Adipocyte (in vitro differentiated cells): Measurements from ENCODE around the gene SLCO3A1.
A peak's percentile ranks its signal among the peaks of the same experiment; 100 is the strongest.
"Not testable (repeated sequence)": the region's sequence is repeated elsewhere in the genome, so short reads cannot be mapped to it uniquely, and the experiment has no call there.

Experiments used
- DNase-seq: peaks from one replicate; pipeline ENCODE4 v3.0.0-alpha.2; 2015; ENCODE audit warnings: low read depth
- H3K27me3 ChIP-seq: replicated peaks from 2 replicates; pipeline ENCODE4 v1.7.0; 2013; ENCODE audit warnings: mild to moderate bottlenecking, low read length, moderate library complexity; ENCODE audit not compliant: control insufficient read depth, insufficient read depth
- H3K36me3 ChIP-seq: 2 replicates; pipeline ENCODE4 v1.7.0; 2013; ENCODE audit warnings: low read length, mild to moderate bottlenecking, moderate library complexity; ENCODE audit not compliant: control insufficient read depth, insufficient read depth, severe bottlenecking
- H3K4me1 ChIP-seq: 2 replicates; pipeline ENCODE4 v1.7.0; 2013; ENCODE audit warnings: mild to moderate bottlenecking, low read length, moderate library complexity; ENCODE audit not compliant: control insufficient read depth, insufficient read depth
- H3K4me3 ChIP-seq: 2 replicates; pipeline ENCODE4 v1.7.0; 2013; ENCODE audit warnings: mild to moderate bottlenecking, low read length, moderate library complexity
- H3K9ac ChIP-seq: 2 replicates; pipeline ENCODE4 v1.7.0; 2013; ENCODE audit warnings: mild to moderate bottlenecking, low read length, moderate library complexity
- H3K9me3 ChIP-seq: 2 replicates; pipeline ENCODE4 v1.7.0; 2013; ENCODE audit warnings: mild to moderate bottlenecking, low read length, moderate library complexity; ENCODE audit not compliant: control insufficient read depth

SLCO3A1 gene

DNA sequence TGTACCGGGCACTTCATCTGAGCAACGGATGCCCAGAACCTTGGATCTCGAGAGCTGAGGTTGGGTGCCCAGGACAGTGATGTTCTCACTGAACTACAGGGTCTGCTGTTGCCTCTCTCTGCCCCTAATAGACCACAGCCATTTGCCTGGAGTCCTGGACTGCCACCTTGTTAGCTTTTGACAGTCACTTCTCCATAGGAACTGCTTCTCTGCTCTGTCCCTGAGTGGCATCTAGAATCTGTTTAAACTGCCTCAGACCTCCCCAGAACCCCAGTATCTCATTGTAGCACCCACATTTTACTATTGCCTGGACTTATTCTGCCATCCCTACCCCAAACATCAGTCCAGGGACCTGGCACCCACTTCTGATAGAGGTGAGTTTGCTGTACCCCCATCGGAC lies 194.4 kb downstream of the SLCO3A1 start:
- no peak for DNase-seq

DNA sequence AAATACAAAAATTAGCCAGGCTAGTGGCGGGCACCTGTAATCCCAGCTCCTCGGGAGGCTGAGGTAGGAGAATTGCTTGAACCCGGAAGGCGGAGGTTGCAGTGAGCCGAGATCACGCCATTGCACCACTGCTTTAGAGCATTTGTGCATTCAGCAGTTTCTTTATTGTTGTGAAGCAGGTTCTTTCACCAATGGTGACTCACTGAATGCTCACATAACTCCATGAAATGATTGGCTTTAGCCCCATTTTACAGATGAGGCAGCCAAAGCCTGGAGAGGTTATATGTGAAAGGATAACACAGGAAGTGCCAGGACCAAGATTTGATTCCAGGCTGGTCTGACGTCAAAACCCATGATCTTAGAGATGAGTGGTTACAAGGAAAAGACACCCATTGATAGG lies 195.2 kb downstream of the SLCO3A1 start:
- H3K27me3 ChIP-seq: no peaks in the 10 kb centered on the region
- H3K9me3 ChIP-seq: no peaks in the 10 kb centered on the region
- no peak overlapping the region for H3K9ac ChIP-seq
- DNase-seq: no peak
- no peaks in the 10 kb centered on the region for H3K36me3 ChIP-seq
- H3K4me1 ChIP-seq: no peaks in the 10 kb centered on the region
- no peak overlapping the region for H3K4me3 ChIP-seq

More for the DNA sequence above, 194.4 kb downstream of the SLCO3A1 start:
- Histone ChIP-seq H3K27me3 (no peaks in the 10 kb centered on the region), H3K36me3 (no peaks in the 10 kb centered on the region), H3K4me1 (no peaks in the 10 kb centered on the region), H3K4me3 (no peak overlapping the region), H3K9ac (no peak overlapping the region), H3K9me3 (no peaks in the 10 kb centered on the region)

DNA sequence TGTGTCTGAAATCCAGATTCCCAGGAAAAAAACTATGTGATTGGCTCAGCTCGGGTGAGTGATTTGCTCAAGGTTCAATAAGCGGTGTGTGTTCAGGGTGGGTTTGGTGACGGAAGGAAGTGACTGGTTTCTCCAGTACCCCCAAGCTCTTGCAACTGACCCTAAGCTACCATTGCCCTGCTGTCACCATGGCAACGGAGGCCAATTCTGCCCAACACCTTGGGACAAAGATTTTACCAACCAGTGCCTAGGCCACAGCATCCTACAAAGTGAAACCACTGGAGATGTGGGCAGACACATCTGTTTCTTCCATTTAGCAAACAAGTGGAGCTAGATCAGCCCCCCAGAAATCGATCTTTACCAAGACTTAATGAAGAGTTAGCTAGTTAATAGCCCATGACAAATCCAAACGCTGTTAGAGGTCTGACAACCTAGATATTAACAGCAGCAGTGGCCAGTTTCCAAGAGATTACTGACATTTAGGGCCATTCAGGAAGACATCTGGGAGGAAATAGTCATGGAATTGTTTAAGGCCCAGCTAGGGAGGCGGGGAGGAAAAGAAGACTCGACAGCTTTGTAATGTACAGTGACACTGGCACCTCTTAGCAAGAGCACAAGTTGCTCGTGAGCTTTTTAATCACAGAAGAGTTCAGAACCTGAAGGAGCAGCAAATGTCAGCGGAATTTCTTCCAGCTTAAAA lies 195.9 kb downstream of the SLCO3A1 start:
- no peaks in the 10 kb centered on the region for H3K4me1 ChIP-seq
- no peaks in the 10 kb centered on the region for H3K27me3 ChIP-seq
- H3K9ac ChIP-seq: no peak overlapping the region
- no peak overlapping the region for H3K4me3 ChIP-seq
- no peak for DNase-seq
- H3K9me3 ChIP-seq: no peaks in the 10 kb centered on the region
- H3K36me3 ChIP-seq: no peaks in the 10 kb centered on the region

DNA sequence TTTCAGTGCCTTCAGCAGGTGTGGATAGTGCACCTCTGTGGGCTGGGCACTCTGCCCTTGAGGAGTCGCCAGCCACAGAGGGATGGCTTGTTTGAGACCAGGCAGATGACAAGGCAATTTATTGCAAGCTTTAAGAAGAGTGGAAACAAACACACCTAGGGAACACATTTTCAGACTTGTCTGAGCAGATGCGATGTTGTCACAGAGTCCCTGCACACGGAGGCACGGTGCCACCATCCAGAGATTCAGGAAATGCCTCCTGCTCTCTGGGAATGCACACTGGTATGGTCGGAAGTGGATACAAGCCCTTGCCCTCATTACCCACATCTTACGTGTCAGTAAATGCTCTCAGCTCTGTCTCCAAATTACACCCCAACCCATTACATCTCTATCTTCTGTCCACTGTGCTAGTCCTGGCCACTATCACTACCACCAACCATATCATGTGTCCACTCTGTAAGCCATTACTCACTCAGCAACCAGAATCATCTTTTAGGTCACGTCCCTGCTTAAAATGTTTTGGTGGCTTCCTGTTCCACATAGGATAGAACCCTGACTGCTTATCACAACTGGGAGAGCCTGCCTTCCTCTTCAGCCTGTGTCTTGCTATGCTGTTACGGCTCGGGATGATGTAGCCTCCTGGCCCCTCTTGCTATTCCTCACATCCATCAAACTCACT lies 196.9 kb downstream of the SLCO3A1 start:
- H3K4me1 ChIP-seq: no peaks in the 10 kb centered on the region
- no peak for DNase-seq
- no peak overlapping the region for H3K9ac ChIP-seq
- H3K9me3 ChIP-seq: no peaks in the 10 kb centered on the region
- H3K27me3 ChIP-seq: no peaks in the 10 kb centered on the region
- H3K4me3 ChIP-seq: no peak overlapping the region
- no peaks in the 10 kb centered on the region for H3K36me3 ChIP-seq

DNA sequence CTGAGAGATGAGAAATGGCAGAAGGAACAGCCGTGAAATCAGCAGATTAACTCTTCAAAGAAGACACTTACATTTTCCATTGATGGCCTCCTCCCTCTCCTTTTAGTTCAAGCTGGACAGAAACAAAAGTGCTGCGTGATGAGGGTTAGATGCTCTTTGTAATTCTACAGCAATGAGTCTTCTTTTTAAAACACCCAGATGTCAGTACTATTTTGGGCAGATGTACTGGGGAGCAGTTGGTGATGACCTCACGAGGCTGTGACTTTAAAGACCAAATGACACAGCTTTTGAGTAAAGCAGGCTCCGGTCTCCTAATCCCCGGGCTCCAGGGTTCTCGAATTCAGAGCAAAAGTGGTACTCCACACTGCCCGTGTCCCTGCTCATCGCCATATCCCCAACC lies 198.2 kb downstream of the SLCO3A1 start:
- no peaks in the 10 kb centered on the region for H3K27me3 ChIP-seq
- H3K4me1 ChIP-seq: no peaks in the 10 kb centered on the region
- H3K4me3 ChIP-seq: no peak overlapping the region
- H3K36me3 ChIP-seq: no peaks in the 10 kb centered on the region
- peak; percentile 14 for DNase-seq
- H3K9me3 ChIP-seq: no peaks in the 10 kb centered on the region
- no peak overlapping the region for H3K9ac ChIP-seq

DNA sequence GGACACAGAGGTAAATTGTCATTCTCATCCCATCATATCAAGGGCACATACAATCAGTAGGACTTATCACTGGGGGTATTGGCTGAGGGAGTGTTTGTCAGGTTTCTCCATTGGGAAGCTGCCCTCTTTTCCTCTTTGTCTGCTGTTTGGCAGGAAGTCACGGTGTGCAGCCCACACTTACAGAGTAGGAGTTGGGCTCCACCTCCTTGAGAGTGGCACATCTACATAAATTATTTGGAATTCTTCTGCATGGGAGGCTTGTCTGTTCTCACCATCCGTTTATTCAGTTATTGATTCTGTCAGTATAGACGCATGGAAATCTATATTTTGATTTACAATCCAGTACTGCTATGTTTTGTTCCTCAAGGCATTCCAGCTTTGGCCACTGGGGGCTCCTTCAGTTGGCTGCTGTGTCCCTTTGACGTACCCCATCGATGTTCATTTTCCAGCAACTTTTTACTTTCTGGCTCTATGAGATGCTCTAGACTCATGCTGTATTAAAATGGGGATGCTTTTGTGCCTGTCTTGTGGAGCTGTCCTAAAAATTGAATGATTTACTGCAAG lies 200.3 kb downstream of the SLCO3A1 start:
- no peaks in the 10 kb centered on the region for H3K4me1 ChIP-seq
- no peaks in the 10 kb centered on the region for H3K36me3 ChIP-seq
- H3K4me3 ChIP-seq: no peak overlapping the region
- no peaks in the 10 kb centered on the region for H3K27me3 ChIP-seq
- DNase-seq: no peak
- no peak overlapping the region for H3K9ac ChIP-seq
- H3K9me3 ChIP-seq: no peaks in the 10 kb centered on the region

DNA sequence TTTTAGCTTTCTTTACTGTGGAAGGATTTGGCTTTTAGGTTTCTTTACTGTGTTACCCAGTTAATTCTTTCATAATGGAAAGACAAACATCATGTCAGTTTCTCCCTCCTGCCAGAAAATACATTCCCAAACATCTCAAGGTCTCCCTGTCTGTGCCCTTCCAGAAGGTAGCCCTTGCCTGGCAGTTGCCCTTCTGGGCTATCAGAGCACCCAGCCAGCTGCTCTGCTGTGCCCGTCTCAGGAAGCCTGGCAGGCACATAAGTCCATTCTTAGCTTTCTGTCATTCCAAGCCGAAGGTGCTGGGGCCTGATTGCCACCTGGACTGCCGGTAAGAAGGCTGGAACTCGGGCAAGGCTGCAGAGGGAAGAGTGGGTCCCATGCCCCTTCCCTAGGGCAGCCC lies 203.4 kb downstream of the SLCO3A1 start:
- no peak for DNase-seq
- no peaks in the 10 kb centered on the region for H3K9me3 ChIP-seq

DNA sequence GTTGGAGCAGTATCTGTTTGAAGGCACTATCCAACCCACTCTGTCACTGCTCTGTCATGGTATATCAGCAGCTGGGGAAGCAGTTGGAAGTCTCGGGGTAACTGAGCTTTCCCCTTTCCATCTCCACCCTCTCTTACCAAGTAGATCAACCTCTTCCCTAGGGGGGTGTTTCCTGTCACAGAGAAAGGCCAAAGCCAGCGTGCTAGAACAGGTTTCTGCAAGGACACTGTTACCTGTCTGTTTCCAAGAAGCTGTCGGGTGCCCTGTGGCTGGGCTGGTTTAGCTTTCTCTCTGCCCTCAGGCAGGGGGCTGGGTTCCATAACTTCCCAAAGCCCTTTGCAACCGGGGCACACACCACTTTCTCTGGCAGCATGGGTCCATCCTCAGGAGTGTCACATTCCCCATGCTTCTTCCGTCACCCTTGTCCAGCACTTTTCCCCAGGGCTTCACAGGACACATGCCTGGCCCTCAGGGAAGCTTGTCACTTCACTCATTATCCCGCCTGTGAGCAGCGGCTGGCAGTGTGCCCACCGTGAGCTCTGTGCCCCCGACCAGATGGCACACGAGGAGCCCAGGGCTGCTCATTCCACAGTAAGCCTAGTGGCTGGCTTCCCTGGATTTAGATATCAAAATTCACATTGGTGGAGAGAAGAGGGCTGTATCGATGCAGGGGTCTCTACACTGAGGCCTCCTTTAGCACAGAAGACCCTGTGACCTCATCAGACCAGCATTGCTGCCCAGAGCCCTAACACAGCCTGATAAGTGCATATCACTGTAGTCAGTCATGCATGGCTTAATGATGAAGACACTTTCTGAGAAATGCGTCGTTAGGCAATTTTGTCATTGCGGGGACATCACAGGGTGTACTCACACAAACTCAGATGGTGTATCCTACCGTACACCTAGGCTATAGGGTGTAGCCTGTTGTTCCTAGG lies 205.8 kb downstream of the SLCO3A1 start:
- H3K9me3 ChIP-seq: no peaks in the 10 kb centered on the region
- H3K27me3 ChIP-seq: no peaks in the 10 kb centered on the region
- H3K4me1 ChIP-seq: no peaks in the 10 kb centered on the region
- no peak overlapping the region for H3K4me3 ChIP-seq
- DNase-seq: no peak
- no peaks in the 10 kb centered on the region for H3K36me3 ChIP-seq
- H3K9ac ChIP-seq: no peak overlapping the region

More for the DNA sequence above, 203.4 kb downstream of the SLCO3A1 start:
- Histone ChIP-seq H3K4me1 (no peaks in the 10 kb centered on the region), H3K9ac (no peak overlapping the region), H3K4me3 (no peak overlapping the region), H3K27me3 (no peaks in the 10 kb centered on the region), H3K36me3 (no peaks in the 10 kb centered on the region)

DNA sequence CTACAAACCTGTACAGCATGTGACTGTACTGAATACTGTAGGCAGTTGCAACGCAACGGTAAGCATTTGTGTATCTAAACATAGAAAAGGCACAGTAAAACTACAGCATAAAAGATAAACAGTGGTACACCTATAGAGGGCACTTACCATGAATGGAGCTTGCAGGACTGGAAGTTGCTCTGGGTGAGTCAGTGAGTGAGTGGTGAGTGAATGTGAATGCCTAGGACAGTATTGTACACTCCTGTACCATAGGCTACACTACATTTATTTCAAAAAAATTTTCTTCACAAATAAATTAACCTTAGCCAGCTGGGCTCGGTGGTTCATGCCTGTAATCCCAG lies 206.4 kb downstream of the SLCO3A1 start:
- DNase-seq, H3K36me3 ChIP-seq, H3K9ac ChIP-seq, H3K4me3 ChIP-seq, H3K9me3 ChIP-seq, H3K4me1 ChIP-seq, H3K27me3 ChIP-seq: not testable (repeated sequence)

DNA sequence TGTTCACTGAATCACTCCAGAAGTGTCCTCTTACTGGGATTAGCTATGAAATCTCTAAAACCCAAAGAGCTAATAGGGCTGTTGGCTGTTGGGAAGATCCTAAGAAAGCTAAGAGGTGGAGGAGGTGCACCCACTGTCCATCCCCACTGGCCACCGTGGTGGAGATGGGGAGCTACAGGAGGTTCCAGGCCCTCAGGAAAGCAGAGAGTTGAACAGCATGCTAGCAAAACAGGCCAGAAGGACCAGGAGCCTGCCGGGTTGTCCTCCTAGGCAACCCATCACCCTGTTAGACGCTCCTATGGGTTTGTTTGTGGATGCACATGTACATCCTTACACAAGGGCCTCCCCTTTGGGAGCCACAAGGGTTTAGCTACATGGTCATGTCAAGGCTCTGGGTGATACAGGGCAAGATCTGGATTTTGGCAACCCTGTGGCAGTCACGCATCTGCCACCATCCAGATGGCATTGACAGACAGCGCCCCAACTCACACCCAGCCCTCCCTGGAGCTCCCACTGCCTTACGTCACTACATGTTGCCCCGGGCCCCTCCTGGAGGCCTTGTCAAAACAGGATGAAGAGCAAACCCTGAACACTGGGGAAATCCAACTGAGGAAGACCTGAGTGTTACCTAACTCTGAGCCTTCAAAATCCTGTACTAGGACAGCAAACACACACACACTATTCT lies 208.1 kb downstream of the SLCO3A1 start:
- no peaks in the 10 kb centered on the region for H3K4me1 ChIP-seq
- H3K36me3 ChIP-seq: no peaks in the 10 kb centered on the region
- DNase-seq: no peak
- H3K9me3 ChIP-seq: no peaks in the 10 kb centered on the region
- H3K27me3 ChIP-seq: no peaks in the 10 kb centered on the region
- H3K9ac ChIP-seq: no peak overlapping the region
- no peak overlapping the region for H3K4me3 ChIP-seq
